GM12874 (cell line): ENCODE data around the gene TUBB6.

Experiments
- CTCF ChIP-seq: IDR thresholded peaks from 2 replicates; pipeline ENCODE4 v1.5.1; 2011; ENCODE audit warnings: low read depth, mild to moderate bottlenecking, control low read depth, low read length, moderate library complexity; ENCODE audit not compliant: insufficient read depth

TUBB6 gene

DNA sequence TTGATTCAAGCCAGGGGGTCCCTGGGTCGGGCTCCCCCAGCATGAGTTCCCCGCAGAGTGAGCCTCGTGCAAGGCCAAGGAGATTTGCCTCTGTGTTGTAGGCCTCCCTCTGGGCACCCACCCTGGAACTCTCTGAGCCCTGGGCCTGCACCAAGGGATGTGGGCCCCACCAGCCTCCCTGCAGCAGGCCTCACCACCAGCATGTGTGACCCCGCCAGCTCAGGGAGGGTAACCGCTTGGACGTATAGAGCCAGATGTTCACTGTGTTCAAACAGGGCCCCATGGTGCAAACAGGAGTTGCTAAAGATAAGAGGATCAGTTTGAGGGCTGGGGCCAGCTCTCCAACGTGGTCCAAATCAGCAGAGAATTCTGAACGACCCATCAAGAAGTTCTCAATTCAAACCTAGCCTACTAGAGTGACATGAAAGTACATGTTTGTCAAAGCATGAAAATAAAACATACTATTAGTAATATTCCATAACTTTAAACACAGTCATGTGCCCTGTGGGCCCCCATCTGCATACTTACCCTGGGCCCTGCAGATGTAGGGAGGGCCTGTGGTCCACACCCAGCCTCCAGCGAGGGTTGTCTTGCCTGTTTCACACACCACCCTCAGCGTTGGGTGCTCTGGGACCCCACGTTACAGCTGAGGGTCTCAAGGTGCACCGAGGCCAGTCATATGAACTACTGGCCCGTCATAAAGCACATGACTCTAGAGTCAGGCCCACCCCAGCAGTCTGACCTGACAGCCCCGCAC, 5.5 kb upstream of the TUBB6 start:
- TF ChIP-seq CTCF: no peak

GRCh38 chr18:12304351-12305210, 3.5 kb upstream of the TUBB6 start:
- TF ChIP-seq CTCF: no peak

GRCh38 chr18:12305211-12305610, 2.8 kb upstream of the TUBB6 start:
- TF ChIP-seq CTCF: no peak

DNA sequence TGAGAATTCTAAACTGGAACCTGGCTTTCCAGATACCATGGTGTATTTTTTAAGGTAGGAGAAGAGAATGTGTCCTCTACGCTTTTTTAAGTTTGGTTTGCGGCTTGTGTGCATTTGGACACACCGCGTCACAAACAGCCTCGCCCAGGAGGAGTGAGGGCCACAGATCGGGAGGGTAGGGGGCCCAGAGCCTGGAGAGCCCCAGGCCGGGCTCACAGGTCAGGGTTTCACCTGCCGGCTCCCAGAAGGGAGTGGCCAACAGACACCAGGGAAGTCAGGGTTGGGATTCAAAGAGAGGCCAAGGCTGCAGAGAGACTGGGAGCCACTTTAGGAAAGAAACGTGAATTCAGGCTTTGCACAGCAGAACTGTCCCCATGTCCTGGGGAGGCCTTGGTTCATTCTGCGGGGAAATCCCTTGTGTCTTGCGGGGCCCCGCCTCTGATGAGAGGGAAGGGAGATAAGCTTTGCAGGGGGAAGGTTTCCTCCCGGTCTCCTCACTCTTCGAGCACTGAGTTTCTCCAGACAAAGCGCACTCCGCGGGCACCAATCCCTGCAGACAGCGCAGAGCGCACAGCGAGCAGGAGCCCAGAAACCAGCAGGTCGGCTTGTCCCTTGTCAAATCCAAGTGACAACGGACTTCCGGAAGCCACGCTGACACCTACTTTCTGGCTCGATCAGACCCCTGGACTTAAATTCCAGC, 2.0 kb upstream of the TUBB6 start:
- no peak for TF ChIP-seq CTCF

- no peak for TF ChIP-seq CTCF
Observed at GRCh38 chr18:12306752-12307700, 1.0 kb upstream of the TUBB6 start.

- no peak for TF ChIP-seq CTCF
Observed at GRCh38 chr18:12308386-12309100, 502 bp downstream of the TUBB6 start.
